HTR-8/SVneo (cell line): Measurements from ENCODE around the gene CES3.

Source experiments
- DNase-seq: peaks from one replicate; pipeline ENCODE4 v3.0.0; 2011; ENCODE audit warnings: low spot score, mixed read lengths; ENCODE audit not compliant: insufficient read length
- FAIRE-seq: peaks from 2 replicates; lab custom pipeline; 2011; peaks lifted over from hg19 to GRCh38; lab: Jason Lieb, UNC

CES3 gene, protein sequence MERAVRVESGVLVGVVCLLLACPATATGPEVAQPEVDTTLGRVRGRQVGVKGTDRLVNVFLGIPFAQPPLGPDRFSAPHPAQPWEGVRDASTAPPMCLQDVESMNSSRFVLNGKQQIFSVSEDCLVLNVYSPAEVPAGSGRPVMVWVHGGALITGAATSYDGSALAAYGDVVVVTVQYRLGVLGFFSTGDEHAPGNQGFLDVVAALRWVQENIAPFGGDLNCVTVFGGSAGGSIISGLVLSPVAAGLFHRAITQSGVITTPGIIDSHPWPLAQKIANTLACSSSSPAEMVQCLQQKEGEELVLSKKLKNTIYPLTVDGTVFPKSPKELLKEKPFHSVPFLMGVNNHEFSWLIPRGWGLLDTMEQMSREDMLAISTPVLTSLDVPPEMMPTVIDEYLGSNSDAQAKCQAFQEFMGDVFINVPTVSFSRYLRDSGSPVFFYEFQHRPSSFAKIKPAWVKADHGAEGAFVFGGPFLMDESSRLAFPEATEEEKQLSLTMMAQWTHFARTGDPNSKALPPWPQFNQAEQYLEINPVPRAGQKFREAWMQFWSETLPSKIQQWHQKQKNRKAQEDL

DNA sequence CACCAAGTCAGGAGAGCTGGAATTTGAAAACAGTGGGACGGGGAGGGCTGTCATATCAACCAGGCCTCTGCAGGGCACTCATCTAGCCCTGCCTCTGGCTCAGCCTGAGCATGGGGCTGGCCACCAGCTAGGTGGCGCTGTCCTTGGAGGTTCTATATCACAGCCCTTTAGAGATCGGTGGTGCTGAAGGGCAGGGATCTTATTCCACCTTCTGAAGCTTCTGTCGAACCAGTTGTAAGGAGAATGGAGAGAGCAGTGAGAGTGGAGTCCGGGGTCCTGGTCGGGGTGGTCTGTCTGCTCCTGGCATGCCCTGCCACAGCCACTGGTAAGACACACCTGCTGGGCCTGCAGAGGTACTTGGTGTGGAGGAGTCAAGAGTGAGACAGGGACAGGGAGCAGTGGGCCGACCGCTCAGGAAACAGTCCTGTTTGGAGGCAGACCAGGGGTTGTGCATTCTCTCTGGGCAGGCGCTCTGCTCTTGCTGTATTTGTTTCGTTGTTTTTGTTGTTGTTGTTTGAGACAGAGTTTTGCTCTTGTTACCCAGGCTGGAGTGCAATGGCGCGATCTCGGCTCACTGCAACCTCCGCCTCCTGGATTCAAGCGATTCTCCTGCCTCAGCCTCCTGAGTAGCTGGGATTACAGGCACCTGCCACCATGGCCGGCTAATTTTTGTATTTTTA lies at the start of gene CES3:
Gene CES3, plus strand, starts transcription at position 202 of the 680 bp plus-strand sequence. Its CDS starts 42 bp downstream, at position 244.
- DNase-seq: peak; percentile 87
- FAIRE-seq: peak; percentile 97

DNA sequence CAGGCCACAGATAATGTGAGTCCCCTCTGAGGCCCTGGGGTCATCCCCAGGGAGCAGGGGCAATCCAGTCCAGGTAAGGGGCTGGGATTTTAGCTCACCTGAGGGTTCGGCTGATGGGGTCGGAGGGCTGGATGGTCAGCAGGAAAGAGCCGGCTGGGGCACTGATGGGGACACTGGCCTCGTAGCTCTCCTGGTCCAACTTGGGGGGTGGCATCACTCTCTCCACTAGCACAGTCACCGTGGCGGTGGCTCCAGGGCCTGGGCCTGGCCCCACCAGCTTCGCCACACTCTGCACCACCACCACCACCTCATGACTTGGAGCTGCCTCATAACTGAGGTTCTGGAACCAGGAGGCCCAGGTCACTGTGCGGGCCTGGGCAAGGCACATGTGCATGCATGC lies 49.3 kb upstream of the CES3 start:
- DNase-seq: no peak
- FAIRE-seq: no peak

DNA sequence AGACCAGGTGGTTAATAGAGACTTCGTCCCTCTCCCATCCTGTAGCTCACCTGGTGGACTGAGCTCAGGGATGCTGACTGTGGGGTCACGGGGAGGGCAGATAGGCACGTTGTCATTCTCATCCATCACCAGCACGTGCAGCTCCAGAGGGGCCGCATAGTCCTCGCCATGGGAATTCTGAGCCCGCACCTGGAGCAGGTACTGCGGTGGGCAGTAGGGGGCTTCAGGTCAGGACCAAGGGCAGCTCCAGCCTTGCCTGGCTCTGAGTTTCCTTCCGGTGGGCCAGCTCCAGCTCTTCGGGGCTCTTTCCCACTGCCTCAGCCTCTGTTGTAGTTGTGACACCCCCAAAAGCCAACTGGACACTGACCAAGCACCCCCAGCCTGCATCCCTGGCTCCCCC lies 48.0 kb upstream of the CES3 start:
- no peak for DNase-seq
- FAIRE-seq: no peak

DNA sequence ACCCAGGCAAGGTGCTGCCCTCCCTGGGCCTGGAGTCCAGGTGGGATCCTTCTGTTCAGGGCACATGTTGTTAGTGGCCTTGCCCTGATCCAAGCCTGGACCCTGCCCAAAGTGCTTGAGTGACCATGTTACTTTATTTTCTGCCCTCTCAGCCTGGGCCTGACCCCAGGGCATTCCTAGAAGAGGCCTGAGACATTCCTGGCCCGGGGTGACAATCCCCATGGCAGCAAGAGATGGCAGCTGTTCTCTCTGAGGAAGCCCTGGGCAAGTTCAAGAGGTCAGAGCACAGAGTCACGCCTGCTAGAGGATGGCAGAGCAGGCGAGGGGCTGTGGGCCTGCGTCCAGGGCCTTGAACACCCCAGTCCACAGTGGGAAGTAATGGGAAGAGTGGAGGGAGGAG lies 47.4 kb upstream of the CES3 start:
- DNase-seq (no peak), FAIRE-seq (no peak)

DNA sequence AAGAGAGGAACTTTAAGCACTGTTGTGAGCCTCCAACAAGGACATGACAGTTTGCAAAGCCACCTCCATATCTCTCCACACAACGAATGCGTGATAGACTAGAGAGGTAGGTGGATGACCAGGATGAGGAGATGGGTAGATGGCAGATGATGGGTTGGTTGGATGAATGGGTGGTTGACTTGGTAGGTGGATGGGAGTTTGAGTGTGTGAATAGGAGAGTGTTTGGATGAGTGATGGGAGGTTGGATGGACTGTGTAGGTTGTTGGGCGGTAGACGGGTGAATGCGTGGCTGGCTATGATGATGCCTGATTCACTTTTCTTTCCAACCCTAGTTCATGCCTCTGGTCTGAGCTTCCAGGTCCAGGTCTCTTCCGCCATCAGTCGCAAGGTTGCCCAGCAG lies 46.5 kb upstream of the CES3 start:
- DNase-seq (no peak), FAIRE-seq (peak; percentile 83)

DNA sequence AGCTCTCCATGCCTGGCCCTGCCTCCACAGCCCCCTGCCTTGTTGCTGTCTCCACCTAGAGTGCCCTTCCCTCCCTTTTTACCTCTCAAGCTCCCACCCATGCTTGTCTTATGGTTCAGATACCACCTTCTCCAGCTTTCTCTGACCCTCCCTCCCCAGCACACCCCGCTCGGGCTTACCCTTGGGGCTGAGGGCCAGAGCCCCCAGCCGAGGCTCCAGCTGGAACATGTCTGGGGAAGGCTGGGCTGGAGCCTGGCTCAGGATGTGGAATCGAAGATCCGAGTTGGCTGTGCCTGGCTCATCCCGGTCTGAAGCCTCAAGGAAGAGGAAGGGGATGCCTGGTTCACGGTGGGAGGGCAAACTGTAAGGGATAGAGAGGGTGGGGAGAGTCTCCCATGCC lies 46.0 kb upstream of the CES3 start:
- no peak for DNase-seq
- FAIRE-seq: no peak

DNA sequence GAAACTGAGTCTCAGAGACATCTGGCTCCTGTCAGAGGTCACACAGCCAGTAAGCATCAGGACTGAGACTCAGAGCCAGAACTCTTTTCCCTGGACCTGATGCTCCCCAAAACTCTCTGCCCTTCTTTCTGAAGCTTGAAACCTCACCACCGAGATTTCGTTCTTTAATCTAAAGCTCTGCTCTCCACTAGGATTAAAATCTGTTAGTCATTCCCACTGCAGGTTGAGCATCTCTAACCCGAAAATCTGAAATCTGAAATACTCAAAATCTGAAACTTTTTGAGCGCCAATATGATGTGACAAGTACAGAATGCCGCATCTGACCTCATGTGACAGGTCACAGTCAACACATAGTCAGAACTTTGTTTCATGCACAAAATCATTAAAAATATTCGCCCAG lies 44.5 kb upstream of the CES3 start:
- FAIRE-seq: no peak
- DNase-seq: no peak

DNA sequence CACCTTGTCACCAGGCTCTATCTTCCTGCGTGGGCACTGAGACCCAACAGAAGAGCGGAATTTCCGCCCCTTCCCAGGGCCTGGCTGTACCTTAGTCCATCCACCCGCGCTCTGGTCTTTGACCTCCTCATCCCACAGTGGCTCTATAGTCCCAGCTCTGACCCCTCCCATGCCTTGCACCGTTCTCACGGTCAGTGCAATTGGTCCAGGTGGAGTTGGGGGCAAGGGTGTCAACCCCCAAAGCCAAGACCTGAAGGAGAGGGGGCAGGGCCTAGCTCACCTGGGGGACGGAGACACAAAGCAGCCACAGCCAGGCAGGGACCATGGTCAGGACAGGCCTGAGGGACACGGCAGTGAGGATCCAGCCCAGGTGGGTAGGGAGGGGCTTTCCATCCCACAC lies 43.3 kb upstream of the CES3 start:
- FAIRE-seq (peak; percentile 49), DNase-seq (no peak)

DNA sequence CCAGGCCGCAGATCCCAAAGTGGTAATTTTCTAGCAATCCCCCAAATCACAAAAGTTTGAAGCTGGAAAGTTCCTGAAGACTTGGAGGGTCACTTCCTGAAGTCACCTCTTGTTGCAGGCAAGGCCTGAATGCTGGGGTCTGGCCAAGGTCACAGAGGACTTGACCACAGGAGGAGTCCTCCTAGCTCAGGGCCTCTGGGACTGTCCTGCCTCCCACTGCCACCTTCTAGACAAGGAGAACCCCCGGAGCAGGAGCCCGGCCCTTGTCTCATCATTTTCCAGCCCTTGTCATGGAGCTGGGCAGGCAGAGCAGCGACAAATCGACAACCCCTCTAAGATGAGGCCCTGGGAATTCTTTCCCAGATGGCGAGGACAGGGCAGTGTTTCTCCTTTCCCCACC lies 42.7 kb upstream of the CES3 start:
- FAIRE-seq (no peak), DNase-seq (no peak)

DNA sequence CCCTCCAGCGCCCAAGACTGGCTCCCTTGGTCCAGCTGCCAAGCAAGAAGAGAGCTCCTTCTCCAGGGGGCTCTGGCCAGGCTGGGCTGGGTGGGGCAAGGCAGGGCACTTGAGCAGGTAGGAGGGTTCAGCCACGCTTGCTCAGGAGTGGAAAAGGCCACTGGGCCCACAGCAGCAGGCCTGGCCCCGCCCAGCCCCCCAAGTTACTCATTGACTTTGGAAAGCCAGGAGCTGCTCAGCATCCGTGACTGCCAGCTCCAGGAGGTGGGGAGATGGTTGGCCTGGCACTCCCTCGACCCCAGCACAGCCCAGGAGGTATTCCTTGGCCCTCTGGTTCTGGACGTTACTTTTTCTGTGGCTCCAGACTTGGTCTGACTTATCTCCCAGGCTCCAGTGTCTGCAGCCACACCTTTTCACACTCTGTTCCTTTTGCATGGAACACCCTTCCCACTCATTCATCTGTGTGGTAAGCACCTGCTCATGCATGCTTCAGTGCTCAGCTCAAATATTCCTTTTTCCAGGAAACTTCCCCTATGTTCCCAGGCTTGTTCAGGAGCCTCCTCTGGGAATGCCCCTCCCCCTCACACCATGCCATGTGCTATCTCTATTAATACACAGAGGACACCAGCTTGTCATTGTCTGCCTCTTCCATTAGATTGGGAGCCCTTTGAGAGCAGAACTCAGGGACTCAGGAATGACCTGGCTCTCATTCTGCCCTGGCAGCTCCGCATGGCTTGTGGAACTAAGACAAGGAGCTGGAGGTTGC lies 42.1 kb upstream of the CES3 start, which contains the start of gene CDH16:
Gene CDH16, minus strand, starts transcription at position 83 of the 766 bp plus-strand sequence. CDS start 820 bp downstream, outside the sequence.
- FAIRE-seq: no peak
- DNase-seq: no peak

DNA sequence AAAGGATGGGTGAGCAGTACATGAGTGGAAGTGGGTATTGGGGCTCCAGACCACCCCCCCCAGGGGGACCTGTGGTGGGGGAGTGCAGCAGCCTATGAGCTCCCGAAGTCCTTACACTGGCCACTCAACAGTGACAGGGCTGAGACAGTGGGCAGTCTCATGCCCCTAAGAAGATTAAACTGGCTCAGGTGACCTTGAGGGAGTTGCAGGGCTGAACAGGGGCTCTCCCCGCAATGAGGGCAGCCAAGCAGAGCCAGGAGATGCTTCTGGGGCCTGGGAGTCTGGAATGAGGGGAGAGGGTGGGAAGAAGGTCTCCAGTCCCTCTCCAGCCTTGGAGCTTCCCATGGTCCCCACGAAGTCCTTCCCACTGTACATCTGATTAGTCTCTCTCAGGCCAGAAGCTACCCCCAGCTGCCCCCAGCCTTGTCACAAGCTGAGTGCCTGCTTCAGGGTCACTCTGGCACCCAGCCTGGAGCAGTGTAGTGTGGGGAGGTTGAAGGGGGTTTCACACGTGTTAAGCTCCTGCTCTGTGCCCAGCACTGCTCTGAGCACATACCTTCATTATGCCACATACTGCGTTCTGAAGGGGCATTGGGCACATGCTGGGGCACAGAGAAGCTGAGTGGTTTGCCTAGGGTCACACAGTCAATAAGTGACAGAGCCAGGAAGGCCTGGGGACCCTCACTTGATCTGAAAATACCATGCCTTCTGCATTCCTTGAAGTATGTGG lies 41.3 kb upstream of the CES3 start:
- no peak for DNase-seq
- FAIRE-seq: peak; percentile 55

DNA sequence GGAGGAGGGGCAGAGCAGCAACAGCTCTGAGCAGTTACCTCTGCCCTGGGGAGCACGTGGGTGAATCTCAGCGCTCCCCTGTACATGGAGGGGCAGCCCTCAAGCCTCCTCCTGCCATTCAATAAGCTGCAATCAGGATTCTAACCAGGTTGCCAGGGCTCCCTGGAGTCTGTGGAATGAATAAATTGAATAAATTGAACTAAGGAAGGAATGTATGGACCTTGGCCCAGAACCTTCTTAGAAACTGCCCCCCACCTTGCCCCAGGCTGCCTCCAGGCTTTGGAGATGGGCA lies 40.8 kb upstream of the CES3 start:
- no peak for DNase-seq
- peak; percentile 67 for FAIRE-seq

DNA sequence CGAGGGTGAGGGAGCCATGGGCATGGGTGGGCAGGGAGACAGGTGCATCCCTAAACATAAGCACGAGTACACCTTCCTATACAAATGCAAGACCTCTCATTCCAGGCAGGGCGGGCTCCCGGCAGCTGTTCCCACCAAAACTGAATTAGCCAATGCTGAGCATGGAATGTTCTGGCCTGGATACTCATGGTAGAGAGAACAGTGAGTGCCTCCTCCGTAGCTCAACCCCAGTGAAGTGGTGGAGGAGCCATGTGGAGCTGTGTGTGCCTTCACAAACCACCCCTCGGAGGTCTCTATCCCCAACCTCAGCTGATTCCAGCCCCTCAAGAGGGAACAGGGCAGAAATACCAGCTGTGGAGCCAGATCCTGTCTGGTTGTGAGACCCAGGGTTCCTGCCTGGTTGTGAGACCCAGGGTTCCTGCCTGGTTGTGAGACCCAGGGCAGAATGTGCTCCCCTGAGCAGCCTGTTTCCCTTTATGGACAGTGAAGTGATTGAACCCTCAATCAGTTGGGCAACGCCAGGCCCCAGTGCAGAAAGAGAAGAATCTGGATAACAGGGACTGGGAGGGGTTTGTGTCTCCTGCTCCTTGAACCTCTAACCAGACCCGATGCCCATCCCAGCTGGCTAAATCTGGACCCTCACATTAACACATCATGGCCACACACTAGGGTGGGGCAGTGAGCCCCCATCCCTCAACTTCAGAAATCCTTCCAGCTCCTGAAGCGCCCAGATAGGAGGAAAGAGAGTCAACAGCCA lies 40.0 kb upstream of the CES3 start:
- FAIRE-seq (no peak), DNase-seq (no peak)

DNA sequence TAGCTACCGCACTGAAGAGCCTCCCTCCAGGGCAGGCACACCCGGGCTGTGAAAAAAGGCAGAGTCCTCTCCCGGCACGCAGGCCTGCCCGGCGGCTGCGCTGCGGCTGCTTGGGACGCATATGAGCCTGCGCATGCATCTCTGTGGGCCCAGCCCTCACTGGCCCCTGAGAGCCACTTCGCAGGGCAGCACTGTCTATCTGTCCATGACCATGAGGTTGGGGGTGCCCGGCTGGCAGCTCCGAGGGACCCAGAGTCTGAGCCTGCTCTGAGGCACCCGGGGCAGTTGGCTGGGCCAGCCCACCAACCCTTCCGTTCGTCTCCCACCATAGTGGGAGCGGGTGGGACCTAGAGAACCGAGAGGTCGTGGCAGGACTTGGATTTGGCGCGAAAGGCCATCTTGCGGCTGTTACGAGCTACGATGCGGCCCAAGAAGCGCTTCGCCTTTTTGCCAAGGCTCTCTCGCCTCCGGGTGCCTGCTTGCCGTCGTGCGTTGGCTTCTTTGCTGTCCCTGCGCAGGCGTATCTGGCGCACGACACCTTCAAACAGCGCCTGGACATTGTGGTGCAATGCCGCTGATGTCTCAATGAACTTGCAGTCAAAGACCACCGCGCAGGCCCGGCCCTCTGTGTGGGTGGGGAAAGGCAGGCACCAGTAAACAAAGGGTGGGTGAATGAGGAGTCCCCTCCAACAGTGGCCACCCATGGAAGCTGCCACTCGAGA lies 39.2 kb upstream of the CES3 start:
- DNase-seq: no peak
- FAIRE-seq: no peak

DNA sequence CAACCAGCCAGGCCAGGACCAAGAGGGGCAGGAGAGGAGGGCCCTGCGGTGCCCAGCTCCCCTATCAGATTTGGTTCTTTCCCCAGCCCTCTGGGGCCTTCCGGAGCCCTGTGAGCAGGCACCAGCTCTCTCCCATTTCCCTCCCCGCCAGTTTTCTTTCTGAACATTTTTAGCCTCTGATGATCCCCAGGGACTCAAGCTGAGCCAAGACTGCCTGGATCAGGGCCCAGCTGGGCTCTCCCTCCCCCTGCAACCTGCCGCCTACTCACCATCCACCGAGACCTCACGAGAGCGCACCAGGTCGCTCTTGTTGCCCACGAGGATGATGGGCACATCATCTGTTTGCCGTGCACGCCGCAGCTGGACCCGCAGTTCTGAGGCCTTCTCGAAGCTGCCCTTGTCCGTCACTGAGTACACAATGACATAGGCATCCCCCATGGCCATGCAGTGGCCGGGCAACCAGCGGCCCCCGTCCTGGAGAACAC lies 37.8 kb upstream of the CES3 start:
- DNase-seq (no peak), FAIRE-seq (no peak)

DNA sequence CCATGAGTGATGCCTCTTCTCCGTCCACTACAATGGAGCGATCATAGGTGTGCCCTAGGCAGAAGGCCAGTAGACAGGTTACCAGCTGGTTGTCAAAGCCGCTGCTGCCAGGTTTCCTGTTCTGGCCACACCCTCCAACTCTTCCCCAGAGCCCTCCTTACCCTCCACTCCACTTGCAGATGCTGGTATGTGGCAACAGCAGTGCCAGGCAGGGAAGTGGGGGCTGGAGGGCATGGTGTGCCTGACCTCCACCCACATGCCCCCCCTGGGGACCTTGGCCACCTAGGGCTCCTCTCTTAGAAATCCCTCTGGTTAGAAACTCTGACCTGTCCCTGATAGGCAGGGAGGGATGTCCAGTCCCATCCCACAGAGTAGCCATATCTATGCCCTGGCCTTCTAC lies 37.2 kb upstream of the CES3 start:
- DNase-seq: no peak

DNA sequence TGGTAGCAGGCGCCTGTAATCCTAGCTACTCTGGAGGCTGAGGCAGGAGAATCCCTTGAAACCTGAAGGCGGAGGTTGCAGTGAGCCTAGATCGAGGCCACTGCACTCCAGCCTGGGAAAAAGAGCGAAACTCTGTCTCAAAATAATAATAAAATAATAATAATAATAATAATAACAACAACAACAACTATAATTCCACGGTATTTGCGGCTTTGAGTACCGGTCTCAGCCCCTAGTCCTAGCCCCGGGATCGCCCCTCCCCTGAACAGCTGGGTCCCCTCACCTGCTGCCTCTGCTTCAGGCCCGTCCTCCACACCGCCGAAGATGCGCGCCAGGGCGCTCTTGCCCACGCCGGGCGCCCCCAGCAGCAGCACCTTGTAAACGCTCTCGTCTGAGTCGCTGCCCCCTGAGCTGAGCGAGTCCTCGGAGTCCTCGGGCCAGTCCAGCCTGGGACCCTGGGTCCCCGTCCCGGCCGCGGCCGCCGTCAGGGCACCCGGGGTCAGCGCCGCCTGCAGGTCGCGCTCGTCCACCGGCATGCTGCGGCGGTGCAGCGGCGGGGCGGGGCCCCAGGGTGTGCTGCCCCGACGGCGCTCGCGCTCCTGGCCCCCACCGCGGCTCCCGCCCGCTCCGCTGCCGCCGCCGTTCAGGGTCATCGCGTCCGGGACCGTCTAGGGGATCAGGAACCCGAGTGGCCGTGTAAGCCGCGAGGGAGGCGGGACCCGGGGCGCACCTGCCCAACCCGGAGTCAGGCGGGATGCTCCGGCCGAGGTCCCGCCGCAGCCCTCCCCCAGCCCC lies 36.3 kb upstream of the CES3 start:
- DNase-seq (no peak), FAIRE-seq (no peak)

More for the DNA sequence above, 37.2 kb upstream of the CES3 start:
- no peak for FAIRE-seq

DNA sequence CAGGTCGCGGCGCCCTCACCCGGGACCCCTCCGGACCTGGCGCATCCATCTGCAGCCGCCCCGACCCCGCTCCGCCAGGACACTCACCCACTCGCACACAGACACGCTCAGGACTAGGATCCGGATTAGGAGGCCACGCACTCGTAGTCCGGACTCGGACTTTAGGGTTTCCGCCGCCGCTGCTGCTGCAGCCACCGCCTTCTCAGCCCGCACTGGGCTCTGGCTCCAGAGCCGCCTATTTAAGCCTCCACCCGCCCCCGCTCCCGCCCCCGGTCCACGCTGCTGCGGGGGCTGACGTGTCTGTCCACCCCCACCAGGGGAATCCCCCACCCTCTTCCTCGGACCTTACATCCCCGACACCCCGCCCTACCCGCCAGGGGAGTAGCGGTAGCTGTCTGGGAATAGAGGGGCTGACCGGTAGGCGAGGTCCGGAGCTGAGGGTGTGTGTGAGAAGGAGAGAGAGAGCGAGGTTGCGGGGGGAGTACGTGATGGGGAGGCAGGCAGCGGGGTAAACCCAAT lies 35.7 kb upstream of the CES3 start, which contains the start of gene RRAD:
Gene RRAD, minus strand, starts transcription at position 214 of the 519 bp plus-strand sequence. CDS start 356 bp downstream, outside the sequence.
- FAIRE-seq (no peak), DNase-seq (no peak)
